CD4-positive, alpha-beta T cell (primary cell): ENCODE results near the gene MSRB3. TPM values are rescaled to one million over a fixed set of nuclear protein-coding genes. Genes with fewer than 3 reads are reported as not detected.

Experiments used
- ATAC-seq: fragments of 200-7000 bp; cut with Tn5 transposase; one replicate; pipeline ENCODE4 v1.10.0; 2022; ENCODE audit warnings: mild to moderate bottlenecking; ENCODE audit not compliant: poor library complexity
- CTCF ChIA-PET: fragments of 350-600 bp; sonication (Branson Sonifier 250); formaldehyde crosslinking; loops from one replicate; lab custom pipeline; 2021; ENCODE audit warnings: antibody characterized with exemption, inconsistent platforms; lab: Charles Lee
- POLR2A ChIA-PET: fragments of 350-600 bp; sonication (Branson Sonifier 250); formaldehyde crosslinking; loops from one replicate; lab custom pipeline; 2021; ENCODE audit warnings: antibody characterized with exemption, inconsistent platforms; lab: Charles Lee
- DNase-seq, 14 experiments: peaks; one replicate each; pipeline ENCODE4 v3.0.0-alpha.2; 2013 to 2020; ENCODE audit warnings: mixed read lengths in 2 of 14
- H3K27ac ChIP-seq, 2 donors: one replicate each; pipeline versions ENCODE4 v1.5.1 to v1.7.0; 2013; ENCODE audit warnings: low read length in 2 of 2, low read depth in 1 of 2, mild to moderate bottlenecking in 1 of 2
- H3K27me3 ChIP-seq, 2 experiments: 1 replicate in 1 of 2; 2 replicates in 1 of 2; pipeline versions ENCODE4 v1.6.1 to v1.7.0; 2013; ENCODE audit warnings: low read length in 2 of 2, control low read depth in 1 of 2, mild to moderate bottlenecking in 1 of 2, moderate library complexity in 1 of 2; ENCODE audit not compliant: insufficient read depth in 2 of 2, control insufficient read depth in 1 of 2
- H3K36me3 ChIP-seq: one replicate; pipeline ENCODE4 v1.6.1; 2013; ENCODE audit warnings: low read length, control low read depth; ENCODE audit not compliant: insufficient read depth
- H3K4me1 ChIP-seq: one replicate; pipeline ENCODE4 v1.6.1; 2013; ENCODE audit warnings: low read length, control low read depth; ENCODE audit not compliant: insufficient read depth
- H3K4me3 ChIP-seq: one replicate; pipeline ENCODE4 v1.5.1; 2013; ENCODE audit warnings: mild to moderate bottlenecking, low read length, moderate library complexity
- H3K9me3 ChIP-seq, 2 experiments: 1 replicate in 1 of 2; 2 replicates in 1 of 2; pipeline versions ENCODE4 v1.6.1 to v1.7.0; 2013; ENCODE audit warnings: low read length in 2 of 2, mild to moderate bottlenecking in 2 of 2, control low read depth in 1 of 2, moderate library complexity in 1 of 2; ENCODE audit not compliant: control insufficient read depth in 1 of 2, insufficient read depth in 1 of 2
- H3K27ac Mint-ChIP-seq: one replicate; pipeline ENCODE4 v1.8.0; 2020; ENCODE audit warnings: mixed read lengths
- H3K27me3 Mint-ChIP-seq: one replicate; pipeline ENCODE4 v1.8.0; 2021; ENCODE audit warnings: mixed read lengths
- H3K36me3 Mint-ChIP-seq: one replicate; pipeline ENCODE4 v1.8.0; 2021; ENCODE audit warnings: low read depth, mixed read lengths
- H3K4me1 Mint-ChIP-seq: one replicate; pipeline ENCODE4 v1.8.0; 2021; ENCODE audit warnings: low read depth, mixed read lengths
- H3K4me3 Mint-ChIP-seq: one replicate; pipeline ENCODE4 v1.8.0; 2020; ENCODE audit warnings: mild to moderate bottlenecking, mixed read lengths
- H3K9me3 Mint-ChIP-seq: one replicate; pipeline ENCODE4 v1.8.0; 2020; ENCODE audit warnings: mixed read lengths
- CTCF ChIP-seq: fragments of 200-600 bp; IDR thresholded peaks from one replicate; pipeline ENCODE4 v1.8.0; 2022; ENCODE audit warnings: antibody characterized with exemption, mild to moderate bottlenecking
- intact Hi-C, 2 experiments: fragments of 100-400 bp; cut with DNase I in 1 of 2; cut with micrococcal nuclease in 1 of 2; formaldehyde crosslinking; loops; one replicate each; pipeline versions ENCODE4 v1.15.1 to v1.9.0; 2023 to 2025; cut with DNase I, micrococcal nuclease
- total RNA-seq, 174 experiments: library from RNA in 2 of 174; stranded (reverse) in 2 of 174; gene quantifications; one replicate each; pipeline ENCODE4 v1.2.3 and lab custom pipeline; 2021 to 2026

MSRB3 gene
- total RNA-seq, 2 experiments from 2014 or later: 0.17 TPM; not detected in 1

GRCh38 chr12:65300097-65300496 lies 21.6 kb downstream of the MSRB3 start:
- POLR2A ChIA-PET: no interaction called here
- no peaks in the 10 kb centered on the region for H3K4me1 ChIP-seq
- CTCF ChIA-PET: no interaction called here
- Mint-ChIP-seq H3K27ac (no peak overlapping the region), H3K4me1 (no peaks in the 10 kb centered on the region), H3K9me3 (no peaks in the 10 kb centered on the region), H3K27me3 (peaks cover 31% of the 10 kb centered on the region), H3K4me3 (no peak overlapping the region), H3K36me3 (no peaks in the 10 kb centered on the region)
- peaks cover 3 to 13% of the 10 kb centered on the region in 2 experiments for H3K27me3 ChIP-seq
- H3K27ac ChIP-seq: no peak overlapping the region
- intact Hi-C loops: no loop called here
- TF ChIP-seq CTCF: no peak
- DNase-seq (no peak), ATAC-seq (no peak)
- H3K36me3 ChIP-seq: no peaks in the 10 kb centered on the region
- no peak overlapping the region for H3K4me3 ChIP-seq
- H3K9me3 ChIP-seq: no peaks in the 10 kb centered on the region

GRCh38 chr12:65300679-65301349 lies 22.3 kb downstream of the MSRB3 start:
- H3K36me3 Mint-ChIP-seq: no peaks in the 10 kb centered on the region
- no peak for TF ChIP-seq CTCF
- no peak overlapping the region for H3K4me3 ChIP-seq
- no peak overlapping the region for H3K4me3 Mint-ChIP-seq
- ChIA-PET CTCF (interaction anchor here (1.5 kb wide), 1 partner anchor 11 kb away, joined by 3 read pairs; no protein-coding TSS in a partner anchor), POLR2A (no interaction called here)
- DNase-seq: peak in 1 of 14 experiments; percentile 7
- H3K27me3 Mint-ChIP-seq: peaks cover 31% of the 10 kb centered on the region
- H3K27me3 ChIP-seq: peaks cover 3 to 13% of the 10 kb centered on the region in 2 experiments
- no peaks in the 10 kb centered on the region for H3K4me1 ChIP-seq
- ATAC-seq: no peak
- H3K36me3 ChIP-seq: no peaks in the 10 kb centered on the region
- no peaks in the 10 kb centered on the region for H3K4me1 Mint-ChIP-seq
- no peak overlapping the region for H3K27ac Mint-ChIP-seq
- H3K9me3 ChIP-seq: no peaks in the 10 kb centered on the region
- no peaks in the 10 kb centered on the region for H3K9me3 Mint-ChIP-seq
- no peak overlapping the region for H3K27ac ChIP-seq
- intact Hi-C loops: no loop called here

GRCh38 chr12:65302891-65303290 lies 24.4 kb downstream of the MSRB3 start:
- intact Hi-C loops: no loop called here
- no peaks in the 10 kb centered on the region for H3K4me1 Mint-ChIP-seq

More at GRCh38 chr12:65302891-65303290, 24.4 kb downstream of the MSRB3 start:
- H3K9me3 Mint-ChIP-seq: no peaks in the 10 kb centered on the region
- H3K27me3 ChIP-seq: peaks cover 3 to 5% of the 10 kb centered on the region in 2 experiments
- no peaks in the 10 kb centered on the region for H3K36me3 ChIP-seq
- TF ChIP-seq CTCF: no peak
- H3K4me3 Mint-ChIP-seq: no peak overlapping the region
- ATAC-seq: no peak
- H3K36me3 Mint-ChIP-seq: no peaks in the 10 kb centered on the region
- no peak overlapping the region for H3K27ac Mint-ChIP-seq
- H3K4me3 ChIP-seq: no peak overlapping the region
- no peaks in the 10 kb centered on the region for H3K4me1 ChIP-seq
- H3K9me3 ChIP-seq: no peaks in the 10 kb centered on the region
- no peak for DNase-seq
- POLR2A ChIA-PET: no interaction called here
- CTCF ChIA-PET: no interaction called here
- H3K27ac ChIP-seq: no peak overlapping the region
- peaks cover 20% of the 10 kb centered on the region for H3K27me3 Mint-ChIP-seq
